GM19238 (cell line): ENCODE data around the gene C19orf85.
"Not testable (repeated sequence)": the region's sequence is repeated elsewhere in the genome, so short reads cannot be mapped to it uniquely, and the experiment has no call there.

Experiments
- DNase-seq: peaks from one replicate; pipeline ENCODE4 v3.0.0; 2011; ENCODE audit warnings: low spot score; ENCODE audit not compliant: insufficient read length

Gene C19orf85

DNA sequence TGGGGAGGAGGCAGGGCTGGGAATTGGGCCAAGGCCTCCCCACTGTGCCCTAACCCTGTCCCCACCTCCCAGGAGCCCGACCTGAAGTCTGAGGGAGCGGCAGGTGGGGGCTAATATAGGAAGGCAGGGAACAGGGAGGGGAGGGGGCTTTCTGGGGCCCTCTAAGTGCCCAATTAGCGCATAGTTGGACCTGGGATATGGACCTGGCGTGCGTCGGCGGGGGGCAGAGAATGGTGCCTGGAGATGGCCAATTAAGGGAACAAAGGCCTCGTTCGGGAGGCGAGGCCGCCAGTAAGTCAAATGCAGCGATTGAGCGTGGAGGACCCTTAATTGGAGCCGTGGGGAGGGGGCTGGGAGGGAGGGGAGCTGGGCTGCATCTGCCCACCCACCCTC is at the start of gene C19orf85:
C19orf85 (minus strand) TSS at position 90 of the 393 bp plus-strand sequence. CDS start 197 bp downstream, outside the sequence.
- no peak for DNase-seq

GRCh38 chr19:55508120-55508519 is 43.6 kb upstream of the C19orf85 start:
- no peak for DNase-seq

DNA sequence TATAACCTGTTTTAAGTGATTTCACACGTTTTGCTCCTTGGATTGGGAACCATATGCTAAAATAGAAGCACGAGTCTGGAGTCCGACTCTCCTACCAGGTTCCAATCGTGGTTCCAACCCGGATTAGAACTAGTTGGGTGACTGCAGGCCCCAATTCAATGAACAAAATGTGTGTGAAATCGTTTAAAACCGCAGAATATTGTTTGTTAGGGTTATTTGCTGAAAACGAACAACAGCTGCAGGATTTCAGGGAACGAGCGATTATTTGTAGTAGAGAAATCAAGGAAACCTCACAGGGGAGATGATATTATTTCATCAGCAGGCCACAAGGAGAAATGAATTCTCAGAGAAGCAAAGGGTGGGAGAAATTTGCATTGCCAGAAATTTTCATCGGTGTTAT is 40.4 kb upstream of the C19orf85 start:
- DNase-seq: no peak

- DNase-seq: no peak
Observed at GRCh38 chr19:55504252-55504603, 39.7 kb upstream of the C19orf85 start.

DNA sequence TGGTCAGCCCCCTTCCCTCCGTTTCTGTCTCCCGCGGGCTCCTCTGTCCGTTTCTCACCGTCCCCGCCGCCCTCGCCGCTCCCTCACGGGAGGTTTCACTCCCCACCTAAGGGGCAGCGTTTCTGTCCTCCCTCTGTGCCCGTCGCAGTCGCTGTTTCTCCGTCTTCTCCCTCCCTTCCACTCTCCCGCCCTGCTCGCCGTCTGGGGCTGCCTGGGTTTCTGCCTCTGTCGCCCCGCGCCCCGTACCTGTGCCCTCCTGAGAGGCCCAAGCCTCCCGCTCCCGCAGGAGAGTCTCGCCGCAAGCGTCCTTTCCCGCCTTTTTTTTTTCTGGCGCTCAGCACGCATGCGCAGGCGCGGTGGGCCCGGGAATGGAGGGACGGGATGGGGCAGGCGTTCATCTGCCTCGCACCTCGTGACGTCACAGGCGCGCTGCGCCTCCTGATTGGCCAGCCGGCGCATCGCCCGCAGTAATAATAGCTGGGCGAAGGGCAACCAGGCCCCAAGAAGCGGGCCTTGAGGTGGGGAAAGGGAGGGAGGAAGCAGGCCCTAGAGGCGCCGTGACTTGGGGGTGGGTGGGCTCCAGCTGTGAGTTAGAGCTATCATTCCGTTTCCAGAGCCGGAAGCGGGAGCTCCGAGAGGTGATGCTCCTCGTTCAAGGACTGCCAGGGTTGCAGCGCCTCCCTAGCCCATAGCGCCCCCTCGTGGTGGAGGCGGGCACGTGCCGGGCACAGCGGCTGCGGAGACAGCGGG is 39.1 kb upstream of the C19orf85 start:
- DNase-seq: peak; percentile 99

DNA sequence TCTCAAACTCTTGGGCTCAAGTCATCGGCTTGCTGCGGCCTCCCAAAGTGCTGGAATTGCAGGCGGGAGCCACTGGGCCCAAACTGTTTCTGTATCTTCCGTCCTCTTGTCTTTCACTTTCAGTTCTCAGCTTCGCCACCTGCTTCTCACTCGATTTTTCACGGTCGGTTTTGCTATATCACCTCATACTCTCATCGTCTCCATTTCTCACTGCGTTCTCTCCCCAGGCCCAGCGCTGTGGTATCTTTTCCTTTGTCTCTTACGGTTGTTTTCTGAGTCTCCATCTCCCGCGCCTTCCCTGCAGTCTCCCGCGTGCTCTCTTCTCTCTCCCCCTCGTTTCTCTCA is 38.6 kb upstream of the C19orf85 start:
- DNase-seq: no peak

- no peak for DNase-seq
Observed at GRCh38 chr19:55502197-55502952, 37.8 kb upstream of the C19orf85 start.

- no peak for DNase-seq
Observed at GRCh38 chr19:55500368-55500952, 35.9 kb upstream of the C19orf85 start.

- DNase-seq: no peak
Observed at GRCh38 chr19:55498246-55498840, 33.8 kb upstream of the C19orf85 start.

GRCh38 chr19:55497763-55498162 is 33.2 kb upstream of the C19orf85 start:
- DNase-seq: no peak

- DNase-seq: not testable (repeated sequence)
Observed at GRCh38 chr19:55496820-55497219, 32.3 kb upstream of the C19orf85 start.

DNA sequence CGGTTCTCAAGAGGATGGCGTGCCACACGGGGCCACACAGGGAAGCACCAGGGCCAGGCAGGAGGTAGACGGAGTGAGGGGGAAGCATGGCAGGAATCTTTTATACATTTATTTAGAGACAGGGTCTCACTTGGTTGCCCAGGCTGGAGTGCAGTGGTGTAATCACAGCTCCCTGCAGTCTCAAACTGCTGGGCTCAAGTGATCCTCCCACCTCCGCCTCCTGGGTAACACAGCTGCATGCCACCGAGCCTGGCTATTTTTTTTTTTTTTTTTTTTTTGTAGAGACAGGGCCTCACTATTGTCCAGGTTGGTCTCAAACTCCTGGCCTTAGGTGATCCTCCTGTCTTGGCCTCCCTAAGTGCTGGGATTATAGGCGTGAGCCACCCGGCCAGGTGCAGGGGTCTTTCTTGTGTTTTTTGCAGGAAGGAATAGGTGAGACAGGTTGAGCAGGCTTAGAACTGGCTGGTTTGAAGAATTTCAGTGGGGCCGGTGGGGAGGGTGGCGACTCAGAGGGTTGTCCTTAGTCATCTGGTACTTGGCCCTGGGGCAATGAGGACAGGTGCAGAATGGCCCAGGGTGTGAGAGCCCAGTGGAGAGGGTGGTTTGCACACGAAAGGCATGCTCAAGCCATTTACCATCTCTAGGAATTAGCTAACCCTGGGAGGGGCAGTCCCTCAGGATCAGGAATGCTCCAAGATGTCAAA is 31.2 kb upstream of the C19orf85 start:
- DNase-seq: no peak

DNA sequence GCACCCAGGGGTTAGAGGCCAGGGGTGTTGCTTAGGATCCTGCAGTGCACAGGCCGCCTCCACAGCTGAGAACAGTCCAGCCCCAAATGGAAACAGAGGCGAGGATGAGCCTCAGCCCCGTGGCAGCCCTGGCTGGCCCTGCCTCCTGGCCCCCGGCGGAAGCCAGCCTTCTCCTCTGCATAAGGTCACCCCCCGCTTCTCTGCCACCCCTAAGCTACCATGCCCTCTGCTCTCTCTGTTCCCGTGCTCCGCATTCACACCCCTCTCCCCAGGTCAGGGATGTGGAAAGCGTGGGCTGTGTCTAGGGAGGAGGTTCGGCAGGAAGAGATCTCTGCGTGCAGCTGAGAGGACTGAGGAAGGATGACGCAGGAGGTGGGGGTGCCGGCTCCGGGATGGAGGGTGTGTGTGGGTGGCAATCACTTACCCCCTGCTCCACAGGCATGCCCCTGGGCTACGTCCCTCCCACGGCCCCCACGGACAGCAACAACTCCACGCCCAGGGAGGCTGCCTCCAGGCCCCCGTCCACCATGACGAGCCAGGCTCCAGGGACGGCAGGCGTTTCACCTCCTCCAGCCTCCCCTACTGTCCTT is 29.7 kb upstream of the C19orf85 start:
- no peak for DNase-seq

DNA sequence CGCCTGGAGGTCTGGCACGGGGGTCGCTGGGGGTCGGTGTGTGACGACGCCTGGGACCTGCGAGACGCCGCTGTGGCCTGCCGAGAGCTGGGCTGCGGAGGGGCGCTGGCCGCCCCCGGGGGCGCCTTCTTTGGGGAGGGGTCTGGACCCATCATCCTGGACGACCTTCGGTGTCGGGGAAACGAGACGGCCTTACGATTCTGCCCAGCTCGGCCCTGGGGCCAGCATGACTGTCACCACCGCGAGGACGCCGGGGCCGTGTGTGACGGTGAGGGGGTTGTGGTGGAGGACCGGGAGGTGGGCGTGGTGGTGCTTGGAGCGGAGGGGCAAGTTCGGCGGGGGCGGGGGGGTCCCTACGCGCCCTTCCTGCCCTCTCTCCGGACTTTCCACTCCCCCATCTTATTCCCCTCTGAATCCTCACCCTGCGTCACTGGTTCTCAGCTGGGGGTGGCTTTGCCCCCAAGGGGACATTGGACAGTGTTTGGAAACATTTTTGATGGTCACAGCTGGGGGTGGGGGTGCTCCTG is 29.2 kb upstream of the C19orf85 start:
- no peak for DNase-seq

DNA sequence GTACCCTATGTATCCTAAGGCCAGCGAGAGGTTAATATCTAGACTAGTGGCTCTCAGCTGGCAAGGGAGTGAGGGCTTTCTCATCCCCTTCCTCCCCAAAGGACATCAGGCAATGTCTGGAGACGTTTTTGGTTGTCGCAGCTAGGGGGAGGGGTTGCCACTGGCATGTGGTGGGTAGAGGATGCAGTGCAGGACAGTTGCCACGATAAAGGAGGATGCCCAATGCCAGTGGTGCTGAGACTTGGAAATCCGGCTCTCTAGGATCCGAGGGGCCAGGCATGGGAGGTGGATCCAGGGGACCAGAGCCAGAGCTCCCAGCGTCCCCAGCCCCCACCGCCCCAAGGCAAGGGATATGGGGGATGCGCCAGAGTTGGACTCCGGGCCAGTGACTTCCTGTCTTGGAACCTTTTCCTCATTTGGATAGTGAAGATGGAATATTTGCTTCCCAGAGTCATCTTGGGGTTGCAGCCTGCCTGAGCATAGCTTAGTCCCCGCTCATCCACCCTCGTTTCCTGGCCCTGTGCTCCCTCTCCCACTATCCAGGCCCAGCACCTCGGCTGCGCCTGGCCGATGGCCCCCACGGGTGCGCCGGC is 28.6 kb upstream of the C19orf85 start:
- DNase-seq: no peak

DNA sequence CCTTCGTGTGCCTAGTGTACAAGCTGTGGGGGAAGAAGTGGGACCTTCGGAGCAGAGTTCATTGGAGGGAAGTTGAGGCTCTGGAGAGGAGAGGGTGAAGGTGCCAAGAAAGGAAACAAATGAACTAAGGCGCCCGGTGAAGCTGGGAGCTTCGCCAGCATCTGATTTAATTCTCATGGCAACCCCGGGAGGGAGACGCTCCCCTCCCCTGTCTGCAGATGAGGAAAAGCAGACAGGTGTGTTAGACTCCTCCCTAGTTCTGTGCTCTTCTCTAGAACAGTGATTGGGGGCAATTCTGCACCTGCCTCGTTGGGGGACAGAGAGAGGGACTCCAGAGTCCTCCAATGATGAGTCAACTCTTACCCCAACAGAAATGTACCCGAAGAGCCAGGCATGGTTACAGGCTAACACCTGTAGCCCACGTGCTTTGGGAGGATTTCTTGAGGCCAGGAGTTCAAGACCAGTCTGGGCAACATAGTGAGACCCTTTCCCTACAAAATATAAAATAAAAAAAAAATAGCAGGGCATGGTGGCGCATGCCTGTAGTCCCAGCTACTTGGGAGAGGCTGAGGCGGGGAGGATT is 27.9 kb upstream of the C19orf85 start:
- DNase-seq: no peak

DNA sequence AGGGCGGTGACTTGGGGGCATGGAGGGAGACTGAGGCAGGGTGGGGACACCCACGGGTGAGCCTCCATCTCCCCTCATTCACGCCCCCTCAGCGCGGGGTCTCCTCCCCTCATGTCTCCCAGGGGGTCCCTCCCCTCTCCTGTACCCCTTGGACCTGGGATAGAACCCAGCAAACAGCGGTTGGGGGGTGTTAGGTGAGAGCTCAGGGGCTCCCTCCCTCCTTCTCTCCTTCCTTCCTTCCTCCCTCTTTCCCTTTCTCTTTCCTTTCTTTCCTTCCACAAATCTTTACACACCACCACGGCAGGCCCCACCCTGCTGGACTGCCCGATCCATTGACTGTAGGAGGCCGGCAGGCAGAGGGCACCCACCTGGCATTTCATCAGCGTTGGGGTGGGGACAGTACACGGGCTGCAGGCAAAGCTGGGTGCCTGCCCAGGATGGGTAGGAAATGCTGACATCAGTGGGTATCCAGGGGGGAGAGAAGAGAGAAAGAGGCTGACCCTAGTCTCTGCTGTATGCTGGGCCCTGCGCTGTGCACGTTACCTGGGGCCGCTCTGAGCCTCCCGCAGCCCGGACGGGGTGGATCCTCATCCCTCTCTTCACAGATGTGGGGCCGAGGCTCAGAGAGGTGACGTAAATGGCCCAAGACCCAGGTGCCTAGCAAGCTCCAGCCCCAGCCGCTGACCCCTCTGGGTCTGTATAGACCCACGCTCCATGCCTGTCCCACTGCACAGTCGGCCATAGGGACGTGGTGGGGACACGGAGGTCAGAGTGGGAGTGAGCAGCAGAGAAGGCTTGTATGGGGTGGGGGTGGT is 27.2 kb upstream of the C19orf85 start:
- no peak for DNase-seq

- no peak for DNase-seq
Observed at GRCh38 chr19:55490478-55491432, 26.2 kb upstream of the C19orf85 start.
